Heart left ventricle (tissue), 16 donors: ENCODE data around the gene TMEM259. TPM values are rescaled to one million over a fixed set of nuclear protein-coding genes. Genes with fewer than 3 reads are reported as not detected.

Experiments
- ATAC-seq, 4 donors: fragments of 200-7000 bp; cut with Tn5 transposase; one replicate each; pipeline ENCODE4 v1.9.1; 2020 to 2022; ENCODE audit warnings: moderate library complexity in 4 of 4, mild to moderate bottlenecking in 3 of 4, moderate number of reproducible peaks in 1 of 4
- DNase-seq, 5 donors: peaks; one replicate each; pipeline ENCODE4 v3.0.0-alpha.2; 2020
- H3K27ac ChIP-seq, 12 donors: fragments of 200-600 bp; sonication (generic) in 4 of 12; one replicate each; pipeline versions ENCODE4 v1.5.0 to v1.8.0; 2016 to 2022; ENCODE audit warnings: mild to moderate bottlenecking in 2 of 12
- H3K27me3 ChIP-seq, 9 donors: fragments of 200-600 bp; sonication (generic) in 2 of 9; one replicate each; pipeline versions ENCODE4 v1.5.1 to v1.8.0; 2016 to 2022; ENCODE audit warnings: mild to moderate bottlenecking in 3 of 9
- H3K36me3 ChIP-seq, 9 donors: fragments of 200-600 bp; sonication (generic) in 2 of 9; one replicate each; pipeline versions ENCODE4 v1.5.0 to v1.8.0; 2018 to 2022; ENCODE audit warnings: mild to moderate bottlenecking in 2 of 9
- H3K4me1 ChIP-seq, 12 donors: fragments of 200-600 bp; sonication (generic) in 4 of 12; one replicate each; pipeline versions ENCODE4 v1.5.0 to v1.8.0; 2016 to 2022; ENCODE audit warnings: mild to moderate bottlenecking in 3 of 12
- H3K4me3 ChIP-seq, 12 donors: fragments of 200-600 bp; sonication (generic) in 4 of 12; one replicate each; pipeline versions ENCODE4 v1.5.0 to v1.8.0; 2017 to 2022; ENCODE audit warnings: mild to moderate bottlenecking in 9 of 12, moderate library complexity in 4 of 12
- H3K9me3 ChIP-seq, 12 donors: fragments of 200-600 bp; sonication (generic) in 4 of 12; one replicate each; pipeline versions ENCODE4 v1.5.0 to v1.8.0; 2016 to 2022; ENCODE audit warnings: mild to moderate bottlenecking in 1 of 12
- CTCF ChIP-seq, 12 donors: fragments of 200-600 bp; sonication (generic) in 4 of 12; IDR thresholded peaks; one replicate each; pipeline versions ENCODE4 v1.5.0 to v1.8.0; 2018 to 2022; ENCODE audit warnings: antibody characterized with exemption in 12 of 12, mild to moderate bottlenecking in 5 of 12
- POLR2A ChIP-seq, 2 donors: fragments of 450-650 bp; IDR thresholded peaks; one replicate each; pipeline ENCODE4 v1.6.1; 2017; ENCODE audit warnings: antibody characterized with exemption in 2 of 2, mild to moderate bottlenecking in 2 of 2, moderate library complexity in 2 of 2
- WGBS, 4 donors: extraction: QIAGEN DNeasy Blood & Tissue Kit in 2 of 4; methylation state at CpG; one replicate each; pipeline versions ENCODE4 v1.1.5 to v1.1.7; 2013 to 2018; 5-methylcytosine and 5-hydroxymethylcytosine counted together
- intact Hi-C, 10 donors: fragments of 100-400 bp; cut with DNase I; formaldehyde crosslinking; loops; one replicate each; pipeline versions ENCODE4 v1.11.1 to v1.14.2; 2022
- polyA plus RNA-seq, 2 donors: library from polyadenylated mRNA; stranded (reverse); fragments of 200-250 nt; gene quantifications; one replicate each; pipeline ENCODE4 v1.2.3, GENCODE V29; 2013
- total RNA-seq, 9 donors: library from RNA; depleted of rRNA in 2 of 9; stranded (reverse); fragments of >200 nt in 2 of 9; fragmentation: NEBNext Ultra II Directional in 3 of 9; extraction: Animal tissue kit (Norgen Biotek cat#: 25700) in 3 of 9; gene quantifications; one replicate each; pipeline versions ENCODE4 v1.1.0 to v1.2.4, GENCODE V29; 2016 to 2023
- donor health status: ischemic (EF 13 %, LVEDD 7.1; RV severe dilation, severe dysfunction).
- donor health status: healthy with polysubstance abuse.
- donor health status: DM: no; HTN: yes; CAD: no.
- donor health status: DM: no; HTN: no; CAD: no.
- donor health status: ischemic (EF 25% LVEDD 6.9; RV normal size, moderate dysfunction).
- donor health status: ischemic (EF 25% LVEDD 5.7; RV mildly dilated, moderate dysfunction).
- donor health status: healthy.
- donor health status: DM: yes; HTN: yes; CAD: no.
- donor health status: ischemic (EF 35%, LVEDD 5.7; RV mildly dilated, moderate dysfunction).
- donor health status: nonischemic (EF 11% LVEDD 7.7; RV severe dilation, severe dysfunction).
- donor health status: DM: yes; HTN: yes; CAD: no.
- donor health status: PGD.
- donor health status: ischemic (EF 29% LVEDD 5.4; RV normal size, mild dysfunction).
- donor health status: nonischemic (EF 23%, LVEDD 6.1; RV moderate dilation, normal function).

The TMEM259 gene
- total and polyA plus RNA-seq, 11 donors: 95.1 to 189 (median 113) TPM

GRCh38 chr19:1037621-1038064 is 16.7 kb upstream of the TMEM259 start:
- H3K27ac ChIP-seq: peak overlapping the region in 5 of 12 donors; percentile 9 to 92 (median 38)
- DNase-seq (no peak), ATAC-seq (no peak)
- intact Hi-C loops: loop anchor here in 1 of 10 donors (10.0 kb wide), 1 partner anchor 47 kb away; no protein-coding TSS in a partner anchor
- peaks cover 3 to 53% (median 22%) of the 10 kb centered on the region in 12 donors for H3K4me1 ChIP-seq
- TF ChIP-seq CTCF (IDR thresholded peaks at IDR 0.05) (no peak), POLR2A (IDR thresholded peaks at IDR 0.05) (no peak)
- peak overlapping the region in 1 of 12 donors; percentile 33 for H3K4me3 ChIP-seq
- H3K36me3 ChIP-seq: peaks cover 0 to 40% (median 24%) of the 10 kb centered on the region in 9 donors
- 70 to 77% (median 73%) methylated on average over 18 to 22 of the region's 22 CpGs for WGBS, 4 donors
- no peaks in the 10 kb centered on the region for H3K9me3 ChIP-seq
- no peaks in the 10 kb centered on the region for H3K27me3 ChIP-seq

- Histone ChIP-seq H3K27ac (no peak overlapping the region), H3K9me3 (no peaks in the 10 kb centered on the region), H3K27me3 (no peaks in the 10 kb centered on the region), H3K4me3 (no peak overlapping the region), H3K4me1 (peaks cover 3 to 44% (median 17%) of the 10 kb centered on the region in 12 donors), H3K36me3 (peaks cover 0 to 51% (median 35%) of the 10 kb centered on the region in 9 donors)
- no peak for ATAC-seq
- TF ChIP-seq CTCF (IDR thresholded peaks at IDR 0.05) (no peak), POLR2A (IDR thresholded peaks at IDR 0.05) (no peak)
- peak in 1 of 5 donors; percentile 24 for DNase-seq
- whole genome bisulfite sequencing, 4 donors: 85 to 87% (median 87%) methylated on average over 29 of the region's 29 CpGs
- intact Hi-C loops: loop anchor here in 1 of 10 donors (10.0 kb wide), 1 partner anchor 49 kb away; no protein-coding TSS in a partner anchor
Observed at GRCh38 chr19:1035998-1036621, 15.2 kb upstream of the TMEM259 start.

- no peak for TF ChIP-seq POLR2A (IDR thresholded peaks at IDR 0.05)
- no peak for TF ChIP-seq CTCF (IDR thresholded peaks at IDR 0.05)
- 86 to 90% (median 89%) methylated on average over 20 of the region's 20 CpGs for WGBS, 4 donors
- intact Hi-C loops: loop anchor here in 1 of 10 donors (10.0 kb wide), 1 partner anchor 52 kb away; no protein-coding TSS in a partner anchor
- peaks cover 0 to 46% (median 33%) of the 10 kb centered on the region in 9 donors for H3K36me3 ChIP-seq
- no peaks in the 10 kb centered on the region for H3K9me3 ChIP-seq
- ATAC-seq (no peak), DNase-seq (no peak)
- peaks cover 0 to 7% (median 0%) of the 10 kb centered on the region in 9 donors for H3K27me3 ChIP-seq
- H3K4me1 ChIP-seq: peaks cover 0 to 33% (median 11%) of the 10 kb centered on the region in 12 donors
- H3K4me3 ChIP-seq: no peak overlapping the region
- no peak overlapping the region for H3K27ac ChIP-seq
Observed at GRCh38 chr19:1032264-1032867, 11.4 kb upstream of the TMEM259 start.
